ENCODE measurements around the gene FMN1.

FMN1 gene

GRCh38 chr15:32928876-32929275, 265.6 kb downstream of the FMN1 start:
- DNase-seq, result no peak
- no peak overlapping the region for H3K27ac ChIP-seq
- no peaks in the 10 kb centered on the region for H3K27me3 ChIP-seq (replicated peaks)
- in situ Hi-C loops (cut with HindIII; ENCODE audit: low pct_ligation_motif_present, low sequenced_read_pairs), result no loop called here
- H3K36me3 ChIP-seq (replicated peaks), result no peaks in the 10 kb centered on the region
- H3K4me3 ChIP-seq (ENCODE audit: low read depth, low read length), result no peak overlapping the region
- TF ChIP-seq, protein P1, sequence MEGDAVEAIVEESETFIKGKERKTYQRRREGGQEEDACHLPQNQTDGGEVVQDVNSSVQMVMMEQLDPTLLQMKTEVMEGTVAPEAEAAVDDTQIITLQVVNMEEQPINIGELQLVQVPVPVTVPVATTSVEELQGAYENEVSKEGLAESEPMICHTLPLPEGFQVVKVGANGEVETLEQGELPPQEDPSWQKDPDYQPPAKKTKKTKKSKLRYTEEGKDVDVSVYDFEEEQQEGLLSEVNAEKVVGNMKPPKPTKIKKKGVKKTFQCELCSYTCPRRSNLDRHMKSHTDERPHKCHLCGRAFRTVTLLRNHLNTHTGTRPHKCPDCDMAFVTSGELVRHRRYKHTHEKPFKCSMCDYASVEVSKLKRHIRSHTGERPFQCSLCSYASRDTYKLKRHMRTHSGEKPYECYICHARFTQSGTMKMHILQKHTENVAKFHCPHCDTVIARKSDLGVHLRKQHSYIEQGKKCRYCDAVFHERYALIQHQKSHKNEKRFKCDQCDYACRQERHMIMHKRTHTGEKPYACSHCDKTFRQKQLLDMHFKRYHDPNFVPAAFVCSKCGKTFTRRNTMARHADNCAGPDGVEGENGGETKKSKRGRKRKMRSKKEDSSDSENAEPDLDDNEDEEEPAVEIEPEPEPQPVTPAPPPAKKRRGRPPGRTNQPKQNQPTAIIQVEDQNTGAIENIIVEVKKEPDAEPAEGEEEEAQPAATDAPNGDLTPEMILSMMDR (IDR thresholded peaks at IDR 0.05; ENCODE audit: low read depth, low read length, missing control alignments), result no peak

DNA sequence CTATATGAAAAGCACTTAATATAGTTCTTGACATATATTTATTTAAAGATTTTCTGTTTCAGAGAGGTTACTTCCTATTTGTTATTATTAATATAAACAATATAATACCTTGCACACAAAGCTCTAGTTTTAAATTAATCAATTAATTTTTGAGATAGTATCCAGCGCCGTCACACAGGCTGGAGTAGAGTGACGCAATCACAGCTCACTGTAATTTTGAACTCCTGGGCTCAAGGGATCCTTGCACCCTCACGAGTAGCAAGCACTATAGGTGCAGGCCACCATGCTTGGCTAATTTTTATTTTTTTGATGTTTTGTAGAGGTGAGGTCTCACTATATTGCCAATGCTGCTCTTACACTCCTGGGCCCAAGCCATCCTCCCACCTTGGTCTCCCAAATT, 267.4 kb downstream of the FMN1 start:
- TF ChIP-seq, protein P1 (IDR thresholded peaks at IDR 0.05; ENCODE audit: low read depth, low read length, missing control alignments), result no peak
- Histone ChIP-seq H3K36me3 (replicated peaks) (no peaks in the 10 kb centered on the region), H3K27ac (no peak overlapping the region), H3K4me3 (ENCODE audit: low read depth, low read length) (no peak overlapping the region), H3K27me3 (replicated peaks) (no peaks in the 10 kb centered on the region)
- in situ Hi-C loops (cut with HindIII; ENCODE audit: low pct_ligation_motif_present, low sequenced_read_pairs), result no loop called here
- no peak for DNase-seq

DNA sequence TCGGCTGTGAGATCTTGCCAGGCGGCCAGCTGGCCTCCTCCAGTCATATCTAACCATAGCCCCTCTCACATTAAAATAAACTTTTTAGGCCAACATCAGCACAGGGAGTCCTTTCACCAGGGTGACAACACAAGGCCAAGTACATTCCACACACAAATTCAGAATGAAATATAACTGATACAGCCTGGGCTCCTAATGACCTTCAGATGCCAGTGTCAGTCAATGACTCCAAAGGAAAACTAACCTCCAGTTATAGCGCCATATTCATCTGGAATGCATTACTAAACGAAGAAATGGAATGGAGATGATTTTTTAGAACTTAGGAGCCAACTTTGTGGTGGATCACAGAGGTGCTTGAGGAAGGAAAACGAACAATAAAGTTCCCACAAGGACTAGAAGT, 271.3 kb downstream of the FMN1 start:
- no peaks in the 10 kb centered on the region for H3K36me3 ChIP-seq (replicated peaks)
- no peak overlapping the region for H3K27ac ChIP-seq
- H3K4me3 ChIP-seq (ENCODE audit: low read depth, low read length), result no peak overlapping the region
- in situ Hi-C loops (cut with HindIII; ENCODE audit: low pct_ligation_motif_present, low sequenced_read_pairs), result no loop called here
- no peak for DNase-seq
- H3K27me3 ChIP-seq (replicated peaks), result no peaks in the 10 kb centered on the region
- TF ChIP-seq, protein P1 (IDR thresholded peaks at IDR 0.05; ENCODE audit: low read depth, low read length, missing control alignments), result no peak

DNA sequence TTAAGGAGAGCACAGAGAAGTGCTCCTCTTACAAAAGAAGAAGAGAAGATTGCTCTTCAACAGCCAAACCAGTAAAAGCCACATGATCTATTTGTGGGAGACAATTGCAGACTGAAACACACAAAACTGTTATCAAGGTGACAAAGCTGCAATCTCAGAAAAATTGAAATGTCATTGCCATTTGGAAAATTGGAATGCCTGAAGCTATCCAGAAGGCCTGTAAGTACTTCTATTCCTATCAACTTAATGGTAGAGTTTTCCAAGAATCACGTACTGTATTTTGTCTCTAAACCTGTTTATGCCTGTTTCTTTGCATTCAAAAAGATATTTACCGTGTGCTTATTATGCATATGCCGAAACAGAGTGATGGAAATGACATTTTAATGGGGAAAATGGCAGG, 272.0 kb downstream of the FMN1 start:
- TF ChIP-seq, protein P1 (IDR thresholded peaks at IDR 0.05; ENCODE audit: low read depth, low read length, missing control alignments), result no peak

DNA sequence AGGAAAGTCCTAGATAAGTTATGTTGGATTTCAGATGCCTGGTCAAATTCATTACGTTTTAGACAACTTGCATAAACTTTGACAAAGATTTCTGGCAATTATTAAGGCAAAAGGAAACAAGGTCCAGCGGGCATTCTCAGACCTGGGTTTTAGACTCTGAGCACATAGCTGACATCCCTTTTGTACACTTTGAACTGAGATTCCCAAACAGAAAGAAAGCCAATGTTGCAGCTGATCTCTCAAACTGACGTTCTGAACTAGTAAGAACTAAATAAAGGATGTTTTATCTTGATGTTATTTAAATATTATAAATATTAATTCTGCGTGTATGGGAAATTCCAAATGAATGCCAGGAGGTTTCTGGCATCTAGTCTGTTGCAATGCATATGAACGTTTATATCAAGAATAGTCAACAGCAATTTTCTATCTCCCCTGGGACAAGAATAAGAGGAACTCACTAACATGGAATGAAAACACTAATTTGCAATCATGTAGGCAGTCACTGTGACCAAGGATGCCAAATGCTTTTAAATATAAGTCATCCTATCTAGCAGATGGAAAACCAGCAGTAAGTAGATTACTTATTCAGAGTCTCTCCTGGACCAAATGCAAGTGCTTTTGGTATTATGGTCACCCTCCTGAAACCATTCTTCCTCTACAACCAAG, 274.6 kb downstream of the FMN1 start:
- H3K27ac ChIP-seq, result peak overlapping the region; percentile 83
- in situ Hi-C loops (cut with HindIII; ENCODE audit: low pct_ligation_motif_present, low sequenced_read_pairs), result no loop called here
- no peak overlapping the region for H3K4me3 ChIP-seq (ENCODE audit: low read depth, low read length)

More for the DNA sequence above, 272.0 kb downstream of the FMN1 start:
- Histone ChIP-seq H3K27me3 (replicated peaks) (no peaks in the 10 kb centered on the region), H3K36me3 (replicated peaks) (no peaks in the 10 kb centered on the region), H3K27ac (no peak overlapping the region), H3K4me3 (ENCODE audit: low read depth, low read length) (no peak overlapping the region)
- DNase-seq, result no peak
- in situ Hi-C loops (cut with HindIII; ENCODE audit: low pct_ligation_motif_present, low sequenced_read_pairs), result no loop called here

More for the DNA sequence above, 274.6 kb downstream of the FMN1 start:
- TF ChIP-seq, protein P1 (IDR thresholded peaks at IDR 0.05; ENCODE audit: low read depth, low read length, missing control alignments), result no peak
- DNase-seq, result peak; percentile 84
- Histone ChIP-seq H3K36me3 (replicated peaks) (no peaks in the 10 kb centered on the region), H3K27me3 (replicated peaks) (no peaks in the 10 kb centered on the region)

All from brain microvascular endothelial cell (primary cell).